Liver (tissue), 9 donors: ENCODE data around the gene SERPINB1. TPM values are rescaled to one million over a fixed set of nuclear protein-coding genes. Genes with fewer than 3 reads are reported as not detected.

Source experiments
- DNase-seq: peaks from one replicate; pipeline ENCODE4 v3.0.0-alpha.2; 2017; ENCODE audit warnings: low spot score
- H3K27ac ChIP-seq, 2 donors: one replicate each; pipeline ENCODE4 v1.7.0; 2013; ENCODE audit warnings: inconsistent platforms in 2 of 2, low read length in 2 of 2, control low read depth in 1 of 2, low read depth in 1 of 2, mild to moderate bottlenecking in 1 of 2
- H3K27me3 ChIP-seq, 4 donors: one replicate each; pipeline versions ENCODE4 v1.6.1 to v1.7.0; 2013; ENCODE audit warnings: low read length in 3 of 4, inconsistent platforms in 1 of 4, mild to moderate bottlenecking in 1 of 4, moderate library complexity in 1 of 4; ENCODE audit not compliant: control insufficient read depth in 4 of 4, insufficient read depth in 4 of 4
- H3K36me3 ChIP-seq, 4 donors: one replicate each; pipeline versions ENCODE4 v1.6.1 to v1.7.0; 2013; ENCODE audit warnings: low read length in 3 of 4, mild to moderate bottlenecking in 3 of 4, low read depth in 1 of 4, moderate library complexity in 1 of 4; ENCODE audit not compliant: control insufficient read depth in 4 of 4, insufficient read depth in 3 of 4
- H3K4me1 ChIP-seq, 4 donors: one replicate each; pipeline versions ENCODE4 v1.6.1 to v1.7.0; 2013; ENCODE audit warnings: low read length in 3 of 4, mild to moderate bottlenecking in 3 of 4, moderate library complexity in 1 of 4; ENCODE audit not compliant: control insufficient read depth in 4 of 4, insufficient read depth in 4 of 4
- H3K4me3 ChIP-seq, 3 donors: one replicate each; pipeline versions ENCODE4 v1.6.1 to v1.7.0; 2013; ENCODE audit warnings: low read length in 3 of 3, control low read depth in 1 of 3, low read depth in 1 of 3, mild to moderate bottlenecking in 1 of 3
- H3K9ac ChIP-seq, 2 donors: one replicate each; pipeline ENCODE4 v1.7.0; 2013; ENCODE audit warnings: low read length in 2 of 2, mild to moderate bottlenecking in 2 of 2, moderate library complexity in 2 of 2, control low read depth in 1 of 2, low read depth in 1 of 2
- H3K9me3 ChIP-seq, 4 donors: one replicate each; pipeline versions ENCODE4 v1.6.1 to v1.7.0; 2013; ENCODE audit warnings: low read length in 3 of 4; ENCODE audit not compliant: control insufficient read depth in 4 of 4
- ATF3 ChIP-seq: IDR thresholded peaks from 2 replicates; pipeline ENCODE4 v1.6.1; 2016; ENCODE audit warnings: antibody characterized with exemption
- FOXA1 ChIP-seq: IDR thresholded peaks from 2 replicates; pipeline ENCODE4 v1.6.1; 2016; ENCODE audit warnings: antibody characterized with exemption
- GABPA ChIP-seq, 2 donors: IDR thresholded peaks in 1 of 2; conservative IDR thresholded peaks in 1 of 2; 2 replicates each; pipeline ENCODE4 v1.6.1; 2016; ENCODE audit warnings: antibody characterized with exemption in 2 of 2, mild to moderate bottlenecking in 1 of 2, moderate library complexity in 1 of 2
- HNF4A ChIP-seq, 2 donors: conservative IDR thresholded peaks; 2 replicates each; pipeline ENCODE4 v1.6.1; 2016; ENCODE audit warnings: antibody characterized with exemption in 2 of 2, mild to moderate bottlenecking in 2 of 2
- HNF4G ChIP-seq: IDR thresholded peaks from 2 replicates; pipeline ENCODE4 v1.6.1; 2016; ENCODE audit warnings: antibody characterized with exemption
- JUND ChIP-seq, 2 donors: IDR thresholded peaks; 2 replicates each; pipeline ENCODE4 v1.6.1; 2016; ENCODE audit warnings: antibody characterized with exemption in 2 of 2
- NR2F2 ChIP-seq: IDR thresholded peaks from 2 replicates; pipeline ENCODE4 v1.6.1; 2016; ENCODE audit warnings: antibody characterized with exemption
- RXRA ChIP-seq, 2 donors: IDR thresholded peaks; 2 replicates each; pipeline ENCODE4 v1.6.1; 2017 to 2018; ENCODE audit warnings: antibody characterized with exemption in 2 of 2, mild to moderate bottlenecking in 1 of 2
- SP1 ChIP-seq: IDR thresholded peaks from 2 replicates; pipeline ENCODE4 v1.6.1; 2018; ENCODE audit warnings: antibody characterized with exemption, mild to moderate bottlenecking
- TAF1 ChIP-seq: conservative IDR thresholded peaks from 2 replicates; pipeline ENCODE4 v1.6.1; 2016; ENCODE audit warnings: antibody characterized with exemption, mild to moderate bottlenecking
- YY1 ChIP-seq: IDR thresholded peaks from 2 replicates; pipeline ENCODE4 v1.6.1; 2016; ENCODE audit warnings: antibody characterized with exemption, mild to moderate bottlenecking
- WGBS: extraction: QIAGEN DNeasy Blood & Tissue Kit; methylation state at CpG from one replicate; pipeline ENCODE4 v1.1.7; 2013; 5-methylcytosine and 5-hydroxymethylcytosine counted together
- polyA plus RNA-seq, 2 donors: library from polyadenylated mRNA; stranded (reverse) in 1 of 2; unstranded in 1 of 2; fragments of 200-250 nt in 1 of 2; fragments of >200 nt in 1 of 2; fragmentation: Nextera tagmentation in 1 of 2; extraction: Ambion mirVana in 1 of 2; gene quantifications; one replicate each; pipeline versions ENCODE4 v1.2.1 to v1.2.3, GENCODE V29; 2013 to 2015
- total RNA-seq, 2 donors: library from RNA; depleted of rRNA; stranded (reverse); fragments of >200 nt; gene quantifications; one replicate each; pipeline ENCODE4 v1.2.3, GENCODE V29; 2014
- TF ChIP-seq, protein P1 (sequence below): fragments of 150-350 bp; IDR thresholded peaks from 2 replicates; pipeline ENCODE4 v1.5.1; 2017; ENCODE audit warnings: improper control_type of control experiment, low read depth, low read length; ENCODE audit not compliant: missing input control
- donor health status: healthy.
- donor health status: healthy.
- donor health status: healthy.
- donor health status: healthy.
- donor health status: healthy.

The SERPINB1 gene
- total and polyA plus RNA-seq, 4 donors: 12.5 to 34.3 (median 18.6) TPM

GRCh38 chr6:2875359-2876191 lies 33.9 kb upstream of the SERPINB1 start:
- H3K36me3 ChIP-seq: no peaks in the 10 kb centered on the region
- DNase-seq: no peak
- no peaks in the 10 kb centered on the region for H3K27me3 ChIP-seq
- no peaks in the 10 kb centered on the region for H3K9me3 ChIP-seq
- peak overlapping the region; percentile 58 to 91 for H3K27ac ChIP-seq
- peaks cover 2 to 11% (median 5%) of the 10 kb centered on the region in 4 donors for H3K4me1 ChIP-seq
- TF ChIP-seq YY1 (peak; percentile 25), FOXA1 (no peak), RXRA (IDR thresholded peaks at IDR 0.05) (peak in 1 of 2 donors; percentile 53)
- H3K4me3 ChIP-seq: peak overlapping the region; percentile 56 to 73 (median 70)
- H3K9ac ChIP-seq: peak overlapping the region; percentile 56 to 65
- 10% methylated on average over 73 of the region's 73 CpGs for WGBS

GRCh38 chr6:2873643-2874042 lies 32.0 kb upstream of the SERPINB1 start:
- no peak overlapping the region for H3K4me3 ChIP-seq
- DNase-seq: no peak
- H3K27me3 ChIP-seq: no peaks in the 10 kb centered on the region
- 98% methylated on average over 8 of the region's 8 CpGs for WGBS
- no peak overlapping the region for H3K27ac ChIP-seq
- peaks cover 2 to 11% (median 5%) of the 10 kb centered on the region in 4 donors for H3K4me1 ChIP-seq
- TF ChIP-seq RXRA (IDR thresholded peaks at IDR 0.05) (no peak), NR2F2 (no peak), SP1 (no peak), TAF1 (no peak)
- no peaks in the 10 kb centered on the region for H3K9me3 ChIP-seq
- no peak overlapping the region for H3K9ac ChIP-seq
- H3K36me3 ChIP-seq: no peaks in the 10 kb centered on the region

GRCh38 chr6:2872423-2873358 lies 31.0 kb upstream of the SERPINB1 start:
- Histone ChIP-seq H3K27ac (no peak overlapping the region), H3K9ac (no peak overlapping the region), H3K27me3 (no peaks in the 10 kb centered on the region), H3K4me1 (peaks cover 2 to 11% (median 5%) of the 10 kb centered on the region in 4 donors), H3K9me3 (no peaks in the 10 kb centered on the region), H3K36me3 (no peaks in the 10 kb centered on the region), H3K4me3 (no peak overlapping the region)
- TF ChIP-seq, protein P1, sequence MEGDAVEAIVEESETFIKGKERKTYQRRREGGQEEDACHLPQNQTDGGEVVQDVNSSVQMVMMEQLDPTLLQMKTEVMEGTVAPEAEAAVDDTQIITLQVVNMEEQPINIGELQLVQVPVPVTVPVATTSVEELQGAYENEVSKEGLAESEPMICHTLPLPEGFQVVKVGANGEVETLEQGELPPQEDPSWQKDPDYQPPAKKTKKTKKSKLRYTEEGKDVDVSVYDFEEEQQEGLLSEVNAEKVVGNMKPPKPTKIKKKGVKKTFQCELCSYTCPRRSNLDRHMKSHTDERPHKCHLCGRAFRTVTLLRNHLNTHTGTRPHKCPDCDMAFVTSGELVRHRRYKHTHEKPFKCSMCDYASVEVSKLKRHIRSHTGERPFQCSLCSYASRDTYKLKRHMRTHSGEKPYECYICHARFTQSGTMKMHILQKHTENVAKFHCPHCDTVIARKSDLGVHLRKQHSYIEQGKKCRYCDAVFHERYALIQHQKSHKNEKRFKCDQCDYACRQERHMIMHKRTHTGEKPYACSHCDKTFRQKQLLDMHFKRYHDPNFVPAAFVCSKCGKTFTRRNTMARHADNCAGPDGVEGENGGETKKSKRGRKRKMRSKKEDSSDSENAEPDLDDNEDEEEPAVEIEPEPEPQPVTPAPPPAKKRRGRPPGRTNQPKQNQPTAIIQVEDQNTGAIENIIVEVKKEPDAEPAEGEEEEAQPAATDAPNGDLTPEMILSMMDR: no peak
- TF ChIP-seq HNF4A (conservative IDR thresholded peaks at IDR 0.05) (no peak), ATF3 (no peak), JUND (IDR thresholded peaks at IDR 0.05) (no peak), HNF4G (no peak), RXRA (IDR thresholded peaks at IDR 0.05) (no peak), NR2F2 (no peak), GABPA (IDR thresholded peaks at IDR 0.05 in 1 of 2, conservative IDR thresholded peaks at IDR 0.05 in 1 of 2) (no peak), SP1 (no peak), FOXA1 (no peak)
- DNase-seq: no peak
- WGBS: 81% methylated on average over 7 of the region's 7 CpGs
